Upper lobe of right lung (tissue), 1 donor: Measurements from ENCODE around the gene PPM1F. TPM values are rescaled to one million over a fixed set of nuclear protein-coding genes. Genes with fewer than 3 reads are reported as not detected.

Experiments used
- ATAC-seq: fragments of 200-7000 bp; cut with Tn5 transposase; one replicate; pipeline ENCODE4 v1.9.1; 2020; ENCODE audit warnings: mild to moderate bottlenecking, moderate library complexity
- DNase-seq: peaks from one replicate; pipeline ENCODE4 v3.0.0-alpha.2; 2020
- H3K27ac ChIP-seq: fragments of 200-600 bp; one replicate; pipeline ENCODE4 v1.8.0; 2022
- H3K27me3 ChIP-seq: fragments of 200-600 bp; one replicate; pipeline ENCODE4 v1.8.0; 2022; ENCODE audit warnings: mild to moderate bottlenecking
- H3K36me3 ChIP-seq: fragments of 200-600 bp; one replicate; pipeline ENCODE4 v1.8.0; 2022
- H3K4me1 ChIP-seq: fragments of 200-600 bp; one replicate; pipeline ENCODE4 v1.8.0; 2022
- H3K4me3 ChIP-seq: fragments of 200-600 bp; one replicate; pipeline ENCODE4 v1.8.0; 2022; ENCODE audit warnings: mild to moderate bottlenecking
- H3K9me3 ChIP-seq: fragments of 200-600 bp; one replicate; pipeline ENCODE4 v1.8.0; 2022
- CTCF ChIP-seq: fragments of 200-600 bp; IDR thresholded peaks from one replicate; pipeline ENCODE4 v1.8.0; 2022; ENCODE audit warnings: antibody characterized with exemption
- intact Hi-C: fragments of 100-400 bp; cut with DNase I; formaldehyde crosslinking; loops from one replicate; pipeline ENCODE4 v1.11.0; 2022
- total RNA-seq: library from RNA; stranded (reverse); fragmentation: NEBNext Ultra II Directional; extraction: Animal tissue kit (Norgen Biotek cat#: 25700); gene quantifications from one replicate; pipeline ENCODE4 v1.2.1, GENCODE V29; 2021
- donor health status: DM: no; HTN: yes; CAD: no; lungs with severe emphysema.

PPM1F gene
- total RNA-seq, 1 donor from 2014 or later, result 51.2 TPM

- DNase-seq (no peak), ATAC-seq (no peak)
- no peak overlapping the region for H3K4me3 ChIP-seq
- no peaks in the 10 kb centered on the region for H3K4me1 ChIP-seq
- no peaks in the 10 kb centered on the region for H3K9me3 ChIP-seq
- no peak for TF ChIP-seq CTCF
- H3K36me3 ChIP-seq, result no peaks in the 10 kb centered on the region
- peaks cover 8% of the 10 kb centered on the region for H3K27me3 ChIP-seq
- H3K27ac ChIP-seq, result no peak overlapping the region
- intact Hi-C loops, result no loop called here
Observed at GRCh38 chr22:21994881-21995444, 42.3 kb upstream of the PPM1F start.

GRCh38 chr22:21992593-21993237 lies 40.1 kb upstream of the PPM1F start:
- H3K4me3 ChIP-seq, result no peak overlapping the region
- ATAC-seq (no peak), DNase-seq (no peak)
- peaks cover 8% of the 10 kb centered on the region for H3K27me3 ChIP-seq
- no peaks in the 10 kb centered on the region for H3K36me3 ChIP-seq
- intact Hi-C loops, result no loop called here
- no peak for TF ChIP-seq CTCF
- no peaks in the 10 kb centered on the region for H3K4me1 ChIP-seq
- no peaks in the 10 kb centered on the region for H3K9me3 ChIP-seq
- no peak overlapping the region for H3K27ac ChIP-seq

- H3K9me3 ChIP-seq, result no peaks in the 10 kb centered on the region
- no peak for ATAC-seq
- no peaks in the 10 kb centered on the region for H3K36me3 ChIP-seq
- H3K4me1 ChIP-seq, result no peaks in the 10 kb centered on the region
- DNase-seq, result no peak
- H3K4me3 ChIP-seq, result no peak overlapping the region
- H3K27me3 ChIP-seq, result peaks cover 8% of the 10 kb centered on the region
- no peak overlapping the region for H3K27ac ChIP-seq
- TF ChIP-seq CTCF, result no peak
- intact Hi-C loops, result no loop called here
Observed at GRCh38 chr22:21991774-21992173, 39.1 kb upstream of the PPM1F start.

GRCh38 chr22:21991304-21991596 lies 38.6 kb upstream of the PPM1F start:
- no peak overlapping the region for H3K4me3 ChIP-seq
- peaks cover 8% of the 10 kb centered on the region for H3K27me3 ChIP-seq
- H3K27ac ChIP-seq, result no peak overlapping the region
- intact Hi-C loops, result no loop called here
- TF ChIP-seq CTCF, result no peak
- no peak for DNase-seq
- no peaks in the 10 kb centered on the region for H3K4me1 ChIP-seq
- ATAC-seq, result no peak
- no peaks in the 10 kb centered on the region for H3K36me3 ChIP-seq
- H3K9me3 ChIP-seq, result no peaks in the 10 kb centered on the region

GRCh38 chr22:21990445-21991303 lies 38.0 kb upstream of the PPM1F start:
- TF ChIP-seq CTCF, result no peak
- ATAC-seq (no peak), DNase-seq (no peak)
- intact Hi-C loops, result no loop called here
- H3K27me3 ChIP-seq, result peaks cover 8% of the 10 kb centered on the region
- H3K4me1 ChIP-seq, result no peaks in the 10 kb centered on the region
- no peak overlapping the region for H3K4me3 ChIP-seq
- H3K27ac ChIP-seq, result no peak overlapping the region
- no peaks in the 10 kb centered on the region for H3K36me3 ChIP-seq
- no peaks in the 10 kb centered on the region for H3K9me3 ChIP-seq
